Transverse colon (tissue), 4 donors: ENCODE results near the gene TAF11L11. TPM values are rescaled to one million over a fixed set of nuclear protein-coding genes. Genes with fewer than 3 reads are reported as not detected.
"Not testable (repeated sequence)": the region's sequence is repeated elsewhere in the genome, so short reads cannot be mapped to it uniquely, and the experiment has no call there.

Source experiments
- DNase-seq: peaks from one replicate; pipeline ENCODE4 v3.0.0-alpha.2; 2019
- H3K27ac ChIP-seq, 4 donors: fragments of 200-600 bp; sonication (generic); 2 replicates each; pipeline ENCODE4 v1.5.1; 2016 to 2018; ENCODE audit warnings: inconsistent platforms in 4 of 4
- H3K27me3 ChIP-seq: fragments of 200-600 bp; sonication (generic); 2 replicates; pipeline ENCODE4 v1.5.1; 2017; ENCODE audit warnings: inconsistent platforms
- H3K36me3 ChIP-seq, 4 donors: fragments of 200-600 bp; sonication (generic); 2 replicates each; pipeline ENCODE4 v1.5.1; 2017 to 2019; ENCODE audit warnings: inconsistent platforms in 4 of 4
- H3K4me1 ChIP-seq, 4 donors: fragments of 200-600 bp; sonication (generic); 2 replicates each; pipeline ENCODE4 v1.5.1; 2017 to 2020; ENCODE audit warnings: inconsistent platforms in 4 of 4
- H3K4me3 ChIP-seq, 4 donors: fragments of 200-600 bp; sonication (generic); 1 replicate in 1 of 4; 2 replicates in 3 of 4; pipeline versions ENCODE4 v1.5.1 to v1.6.1; 2017 to 2019; ENCODE audit warnings: inconsistent platforms in 4 of 4
- H3K9me3 ChIP-seq, 2 donors: fragments of 200-600 bp; sonication (generic); 2 replicates each; pipeline ENCODE4 v1.5.1; 2017 to 2019; ENCODE audit warnings: inconsistent platforms in 2 of 2
- CTCF ChIP-seq, 5 experiments: fragments of 200-600 bp in 3 of 5; fragments of 450-650 bp in 2 of 5; sonication (generic) in 3 of 5; IDR thresholded peaks; 1 replicate in 2 of 5; 2 replicates in 3 of 5; pipeline ENCODE4 v1.5.1; 2016 to 2017; ENCODE audit warnings: antibody characterized with exemption in 5 of 5, inconsistent platforms in 3 of 5, mild to moderate bottlenecking in 2 of 5, moderate library complexity in 1 of 5
- EP300 ChIP-seq: sonication (generic); formaldehyde crosslinking; IDR thresholded peaks from one replicate; pipeline ENCODE4 v1.6.1; 2017; ENCODE audit warnings: antibody characterized with exemption, low read depth
- POLR2A ChIP-seq: fragments of 450-650 bp; IDR thresholded peaks from one replicate; pipeline ENCODE4 v1.6.1; 2016; ENCODE audit warnings: antibody characterized with exemption, mild to moderate bottlenecking, moderate library complexity
- POLR2AphosphoS5 ChIP-seq, 3 donors: sonication (generic); formaldehyde crosslinking; IDR thresholded peaks; one replicate each; pipeline ENCODE4 v1.6.1; 2016; ENCODE audit warnings: antibody characterized with exemption in 3 of 3
- WGBS, 2 donors: methylation state at CpG; one replicate each; pipeline ENCODE4 v1.1.5; 2018; ENCODE audit warnings: low coverage in 1 of 2; 5-methylcytosine and 5-hydroxymethylcytosine counted together
- in situ Hi-C, 4 donors: fragments of 200-750 bp; cut with MboI; loops; one replicate each; pipeline versions ENCODE4 v1.15.0 to v1.15.1; 2017; ENCODE audit warnings: low sequenced_read_pairs in 3 of 4, low pct_ligation_motif_present in 1 of 4, low pct_unique_long_range_greater_than_20kb in 1 of 4
- intact Hi-C: fragments of 100-400 bp; cut with DNase I; formaldehyde crosslinking; loops from one replicate; pipeline ENCODE4 v1.15.1; 2023; ENCODE audit warnings: low total_unique reads
- total RNA-seq, 4 donors: library from RNA; depleted of rRNA; stranded (reverse); fragments of >200 nt; gene quantifications; one replicate each; pipeline ENCODE4 v1.1.0, GENCODE V29; 2016

TAF11L11 gene
- total RNA-seq, 4 donors from 2014 or later, result not detected

- intact Hi-C loops, result no loop called here
- Histone ChIP-seq H3K4me3 (no peak overlapping the region), H3K36me3 (no peaks in the 10 kb centered on the region), H3K9me3 (no peaks in the 10 kb centered on the region), H3K4me1 (no peaks in the 10 kb centered on the region), H3K27ac (no peak overlapping the region), H3K27me3 (no peaks in the 10 kb centered on the region)
- TF ChIP-seq POLR2AphosphoS5 (IDR thresholded peaks at IDR 0.05), result no peak
- no peak for TF ChIP-seq CTCF (IDR thresholded peaks at IDR 0.05)
- TF ChIP-seq POLR2A, result no peak
- no peak for TF ChIP-seq EP300
- in situ Hi-C loops, result no loop called here
- no peak for DNase-seq
- WGBS, 2 donors, result 80% methylated on average over 17 of the region's 17 CpGs; no CpG with 5 or more reads in 1 of the 2 donors
Observed at GRCh38 chr5:17614872-17615605, 11.1 kb downstream of the TAF11L11 start.

DNA sequence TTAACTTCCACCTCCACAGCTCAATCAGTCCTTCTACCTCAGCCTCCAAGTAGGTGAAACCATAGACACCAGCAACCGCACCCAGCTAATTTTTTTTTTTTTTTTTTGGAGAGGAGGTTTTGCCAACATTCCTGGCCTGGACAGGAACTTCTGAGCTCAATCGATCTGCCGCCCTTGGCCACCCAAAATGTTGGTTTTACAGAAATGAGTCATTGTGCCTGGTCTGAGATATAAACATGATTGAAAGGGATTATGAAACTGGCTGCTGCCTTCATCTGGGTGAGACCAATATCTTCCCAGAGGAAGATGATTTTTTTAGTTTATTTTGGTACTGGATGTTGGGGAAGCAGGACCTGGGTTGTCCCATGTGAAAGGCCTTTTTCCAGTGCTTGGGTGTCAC lies 15.4 kb downstream of the TAF11L11 start:
- Histone ChIP-seq H3K27me3 (no peaks in the 10 kb centered on the region), H3K4me1 (no peaks in the 10 kb centered on the region), H3K4me3 (no peak overlapping the region), H3K27ac (no peak overlapping the region), H3K36me3 (no peaks in the 10 kb centered on the region), H3K9me3 (no peaks in the 10 kb centered on the region)
- intact Hi-C loops, result no loop called here
- whole genome bisulfite sequencing, 2 donors, result 76 to 82% methylated on average over 3 of the region's 3 CpGs
- in situ Hi-C loops, result no loop called here
- DNase-seq, result no peak
- TF ChIP-seq POLR2A (no peak), CTCF (IDR thresholded peaks at IDR 0.05) (no peak), POLR2AphosphoS5 (IDR thresholded peaks at IDR 0.05) (no peak)

DNA sequence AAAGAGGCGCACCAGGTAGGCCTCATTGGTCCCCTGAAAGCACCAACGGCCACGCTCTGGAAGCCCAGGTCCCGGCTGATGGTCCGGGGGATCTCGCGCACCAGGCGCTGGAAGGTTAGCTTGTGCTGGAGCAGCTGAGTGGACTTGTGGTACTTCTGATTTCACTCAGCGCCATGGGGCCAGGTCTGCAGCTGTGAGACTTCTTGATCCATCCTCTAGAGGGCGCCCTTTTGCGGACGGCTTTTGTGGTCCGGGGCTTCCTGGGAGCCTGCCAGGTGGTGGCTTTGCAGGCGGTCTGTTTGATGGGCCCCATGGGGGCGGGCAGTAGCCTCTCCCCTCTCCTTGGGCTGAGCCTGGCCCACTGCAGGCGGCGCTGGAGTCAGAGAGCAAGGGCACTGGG lies 16.6 kb downstream of the TAF11L11 start:
- Histone ChIP-seq H3K4me3 (no peak overlapping the region), H3K36me3 (no peaks in the 10 kb centered on the region), H3K4me1 (no peaks in the 10 kb centered on the region), H3K9me3 (no peaks in the 10 kb centered on the region), H3K27me3 (no peaks in the 10 kb centered on the region), H3K27ac (no peak overlapping the region)
- 89% methylated on average over 17 of the region's 17 CpGs; no CpG with 5 or more reads in 1 of the 2 donors for WGBS, 2 donors
- no peak for TF ChIP-seq POLR2AphosphoS5 (IDR thresholded peaks at IDR 0.05)
- TF ChIP-seq EP300, result no peak
- no peak for TF ChIP-seq CTCF (IDR thresholded peaks at IDR 0.05)
- TF ChIP-seq POLR2A, result no peak
- in situ Hi-C loops, result no loop called here
- intact Hi-C loops, result no loop called here
- no peak for DNase-seq

DNA sequence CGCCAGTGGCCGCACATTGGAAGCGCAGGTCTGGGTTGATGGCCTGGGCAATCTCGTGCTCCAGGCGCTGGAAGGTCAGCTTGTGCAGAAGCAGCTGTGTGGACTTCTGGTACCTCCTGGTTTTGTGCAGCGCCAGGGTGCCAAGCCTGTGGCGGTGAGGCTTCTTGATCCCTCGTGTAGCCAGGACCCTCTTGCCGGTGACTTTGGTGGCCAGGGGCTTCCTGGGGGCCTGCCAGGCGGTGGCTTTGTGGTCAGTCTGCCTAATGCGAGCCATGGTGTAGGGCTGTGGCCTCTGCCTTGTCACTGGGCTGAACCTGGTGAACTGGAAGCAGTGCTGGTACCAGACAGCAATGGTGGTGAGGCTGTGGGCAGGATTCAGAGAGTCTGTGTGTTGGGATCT lies 21.7 kb downstream of the TAF11L11 start:
- Histone ChIP-seq H3K27ac (no peak overlapping the region), H3K27me3 (no peaks in the 10 kb centered on the region), H3K4me1 (no peaks in the 10 kb centered on the region), H3K9me3 (no peaks in the 10 kb centered on the region), H3K36me3 (no peaks in the 10 kb centered on the region), H3K4me3 (no peak overlapping the region)
- TF ChIP-seq POLR2AphosphoS5 (IDR thresholded peaks at IDR 0.05) (no peak), CTCF (IDR thresholded peaks at IDR 0.05) (no peak), EP300 (no peak), POLR2A (no peak)
- WGBS, 2 donors, result 95% methylated on average over 11 of the region's 11 CpGs; no CpG with 5 or more reads in 1 of the 2 donors
- in situ Hi-C loops, result no loop called here
- intact Hi-C loops, result no loop called here
- no peak for DNase-seq

- in situ Hi-C loops, H3K27ac ChIP-seq, H3K27me3 ChIP-seq, H3K36me3 ChIP-seq, intact Hi-C loops, H3K4me3 ChIP-seq, H3K4me1 ChIP-seq, DNase-seq, H3K9me3 ChIP-seq: not testable (repeated sequence)
- 80% methylated on average over 7 of the region's 12 CpGs; no CpG with 5 or more reads in 1 of the 2 donors for WGBS, 2 donors
Observed at GRCh38 chr5:17631788-17632187, 27.8 kb downstream of the TAF11L11 start, which contains the start of gene TAF11L13. Gene TAF11L13 (plus strand): TSS chr5:17632088.
